K562 (cell line): ENCODE measurements around the gene TMEM72. TPM values are rescaled to one million over a fixed set of nuclear protein-coding genes. Genes with fewer than 3 reads are reported as not detected.

Source experiments
- ARNT ChIP-seq, 2 experiments: fragments of 450-650 bp; IDR thresholded peaks; 2 replicates each; pipeline ENCODE4 v1.6.1; 2016; ENCODE audit warnings: mild to moderate bottlenecking in 1 of 2
- CBFA2T3 ChIP-seq: fragments of 450-650 bp; IDR thresholded peaks from 2 replicates; pipeline ENCODE4 v1.6.1; 2017
- CEBPG ChIP-seq, 3 experiments: fragments of 200-800 bp in 1 of 3; sonication (Bioruptor generic) in 1 of 3; sonication (generic) in 1 of 3; formaldehyde crosslinking in 1 of 3; IDR thresholded peaks in 2 of 3; conservative IDR thresholded peaks in 1 of 3; 2 replicates each; pipeline versions ENCODE4 v1.6.1 to v1.8.0; 2016 to 2022; ENCODE audit warnings: missing compliant biosample characterization in 2 of 3, missing genetic modification characterization in 2 of 3, mild to moderate bottlenecking in 1 of 3, missing genetic modification reagents in 1 of 3
- FOXK1 ChIP-seq: sonication (generic); formaldehyde crosslinking; IDR thresholded peaks from 2 replicates; pipeline ENCODE4 v1.8.0; 2022; ENCODE audit warnings: missing genetic modification reagents, mild to moderate bottlenecking, borderline replicate concordance
- KDM2B ChIP-seq: fragments of 250-450 bp; sonication (Bioruptor Pico); IDR thresholded peaks from 2 replicates; pipeline ENCODE4 v1.8.0; 2021; ENCODE audit warnings: mild to moderate bottlenecking, moderate library complexity
- KDM4B ChIP-seq, 2 experiments: fragments of 450-650 bp in 1 of 2; sonication (generic) in 1 of 2; IDR thresholded peaks; 2 replicates each; pipeline ENCODE4 v1.6.1; 2016 to 2017; ENCODE audit warnings: borderline replicate concordance in 2 of 2, antibody characterized with exemption in 1 of 2, low read depth in 1 of 2, mild to moderate bottlenecking in 1 of 2
- L3MBTL2 ChIP-seq: fragments of 450-650 bp; IDR thresholded peaks from 2 replicates; pipeline ENCODE4 v1.6.1; 2016; ENCODE audit warnings: mild to moderate bottlenecking, moderate library complexity
- LCOR ChIP-seq: sonication (generic); formaldehyde crosslinking; IDR thresholded peaks from 2 replicates; pipeline ENCODE4 v1.8.0; 2022; ENCODE audit warnings: mild to moderate bottlenecking, missing genetic modification reagents
- MTA3 ChIP-seq: fragments of 450-650 bp; formaldehyde crosslinking; IDR thresholded peaks from 2 replicates; pipeline ENCODE4 v1.6.1; 2017; ENCODE audit warnings: mild to moderate bottlenecking, borderline replicate concordance
- TBP ChIP-seq: optimal IDR thresholded peaks from 2 replicates; pipeline ENCODE3; 2011; ENCODE audit warnings: low read depth, low read length, improper control_type of control experiment
- TCF7 ChIP-seq: sonication (generic); IDR thresholded peaks from 2 replicates; pipeline ENCODE4 v1.6.1; 2016; ENCODE audit warnings: antibody characterized with exemption, borderline replicate concordance
- ZNF274 ChIP-seq: IDR thresholded peaks from 2 replicates; pipeline ENCODE4 v1.6.1; 2011; ENCODE audit warnings: low read depth, mild to moderate bottlenecking, low read length, moderate library complexity, borderline replicate concordance
- ZNF316 ChIP-seq: fragments of 450-650 bp; IDR thresholded peaks from 2 replicates; pipeline ENCODE4 v1.6.1; 2016
- polyA plus RNA-seq, 8 experiments: library from polyadenylated mRNA; depleted of rRNA in 4 of 8; stranded (reverse) in 5 of 8; unstranded in 3 of 8; fragments of >200 nt; fragmentation: Nextera tagmentation in 2 of 8; fragmentation: Illumina TruSeq in 1 of 8; extraction: Ambion mirVana in 2 of 8; extraction: Trizol in 1 of 8; gene quantifications; 2 replicates each; pipeline versions ENCODE4 v1.2.1 to v1.2.3, GENCODE V29; 2011 to 2014; ENCODE audit warnings: inconsistent platforms in 1 of 8, missing spikeins in 1 of 8
- total RNA-seq, 7 experiments: library from RNA; depleted of rRNA in 6 of 7; stranded (reverse); fragments of >200 nt in 6 of 7; fragmentation: Illumina TruSeq in 2 of 7; extraction: Trizol in 2 of 7; gene quantifications; 2 replicates each; pipeline versions ENCODE4 v1.2.1 to v1.2.3, GENCODE V29; 2011 to 2021; ENCODE audit warnings: low replicate concordance in 1 of 7
- TF ChIP-seq, protein P1 (sequence below): fragments of 450-650 bp; formaldehyde crosslinking; IDR thresholded peaks from 2 replicates; pipeline ENCODE4 v1.4.0; 2022; ENCODE audit warnings: mild to moderate bottlenecking, moderate library complexity
- TF ChIP-seq, protein P2 (sequence below): sonication (generic); formaldehyde crosslinking; IDR thresholded peaks from 2 replicates; pipeline ENCODE4 v1.8.0; 2022; ENCODE audit warnings: mild to moderate bottlenecking, missing genetic modification reagents
- TF ChIP-seq, protein P3 (sequence below), 2 experiments: IDR thresholded peaks; 2 replicates each; pipeline ENCODE4 v1.6.1; 2011; ENCODE audit warnings: borderline replicate concordance in 1 of 2, control low read depth in 1 of 2, low read depth in 1 of 2, low read length in 1 of 2, mild to moderate bottlenecking in 1 of 2, mixed read lengths in 1 of 2, moderate library complexity in 1 of 2; ENCODE audit not compliant: insufficient read depth in 1 of 2, insufficient read length in 1 of 2, poor library complexity in 1 of 2, severe bottlenecking in 1 of 2; ENCODE audit errors: extremely low read depth in 1 of 2
- TF ChIP-seq, protein P4 (sequence below): fragments of 450-650 bp; formaldehyde crosslinking; IDR thresholded peaks from 2 replicates; pipeline ENCODE4 v1.4.0; 2020; ENCODE audit warnings: mild to moderate bottlenecking, mixed read lengths
- TF ChIP-seq, protein P5 (sequence below): fragments of 250-450 bp; sonication (Bioruptor Pico); IDR thresholded peaks from 2 replicates; pipeline ENCODE4 v1.8.0; 2022; ENCODE audit warnings: inconsistent platforms, mild to moderate bottlenecking, moderate library complexity, borderline replicate concordance

Gene TMEM72
- total and polyA plus RNA-seq, 9 of the 15 experiments (the other 6 are each of a cell fraction or from before 2014, with no cell fraction given) = not detected

DNA sequence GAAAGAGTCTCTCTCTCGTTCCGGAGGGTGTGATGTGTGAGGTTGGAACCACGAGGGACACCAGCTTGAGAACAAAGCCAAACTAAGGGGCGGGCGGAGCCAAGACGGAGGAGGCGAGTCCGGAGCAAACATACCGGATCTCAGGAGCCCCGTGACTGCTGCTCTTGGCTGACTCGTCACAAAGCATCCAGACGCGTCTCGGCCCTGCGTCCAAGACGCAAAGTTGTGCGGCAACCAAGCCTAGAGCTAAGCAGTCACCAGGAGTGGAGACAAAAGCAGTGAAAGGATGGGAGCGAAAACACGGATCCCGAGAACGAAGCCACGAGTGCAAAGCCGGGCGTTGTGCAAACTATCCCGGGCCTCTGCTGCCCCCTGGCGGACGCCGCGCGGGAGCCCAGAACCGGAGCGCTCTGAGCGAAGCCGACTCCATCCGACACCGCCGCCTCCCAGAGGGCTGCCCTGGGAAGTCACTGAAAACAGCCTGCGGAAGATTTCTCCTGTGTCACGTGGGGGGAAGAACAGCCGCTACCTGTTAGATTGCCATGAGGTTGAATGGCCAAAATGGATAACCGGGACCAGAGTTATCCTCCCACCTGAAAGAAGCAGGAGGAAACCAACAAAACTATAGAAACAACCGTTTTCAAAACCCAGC is 46.4 kb upstream of the TMEM72 start (continued):
- TF ChIP-seq, protein P1, sequence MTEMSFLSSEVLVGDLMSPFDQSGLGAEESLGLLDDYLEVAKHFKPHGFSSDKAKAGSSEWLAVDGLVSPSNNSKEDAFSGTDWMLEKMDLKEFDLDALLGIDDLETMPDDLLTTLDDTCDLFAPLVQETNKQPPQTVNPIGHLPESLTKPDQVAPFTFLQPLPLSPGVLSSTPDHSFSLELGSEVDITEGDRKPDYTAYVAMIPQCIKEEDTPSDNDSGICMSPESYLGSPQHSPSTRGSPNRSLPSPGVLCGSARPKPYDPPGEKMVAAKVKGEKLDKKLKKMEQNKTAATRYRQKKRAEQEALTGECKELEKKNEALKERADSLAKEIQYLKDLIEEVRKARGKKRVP = no peak
- TF ChIP-seq, protein P2, sequence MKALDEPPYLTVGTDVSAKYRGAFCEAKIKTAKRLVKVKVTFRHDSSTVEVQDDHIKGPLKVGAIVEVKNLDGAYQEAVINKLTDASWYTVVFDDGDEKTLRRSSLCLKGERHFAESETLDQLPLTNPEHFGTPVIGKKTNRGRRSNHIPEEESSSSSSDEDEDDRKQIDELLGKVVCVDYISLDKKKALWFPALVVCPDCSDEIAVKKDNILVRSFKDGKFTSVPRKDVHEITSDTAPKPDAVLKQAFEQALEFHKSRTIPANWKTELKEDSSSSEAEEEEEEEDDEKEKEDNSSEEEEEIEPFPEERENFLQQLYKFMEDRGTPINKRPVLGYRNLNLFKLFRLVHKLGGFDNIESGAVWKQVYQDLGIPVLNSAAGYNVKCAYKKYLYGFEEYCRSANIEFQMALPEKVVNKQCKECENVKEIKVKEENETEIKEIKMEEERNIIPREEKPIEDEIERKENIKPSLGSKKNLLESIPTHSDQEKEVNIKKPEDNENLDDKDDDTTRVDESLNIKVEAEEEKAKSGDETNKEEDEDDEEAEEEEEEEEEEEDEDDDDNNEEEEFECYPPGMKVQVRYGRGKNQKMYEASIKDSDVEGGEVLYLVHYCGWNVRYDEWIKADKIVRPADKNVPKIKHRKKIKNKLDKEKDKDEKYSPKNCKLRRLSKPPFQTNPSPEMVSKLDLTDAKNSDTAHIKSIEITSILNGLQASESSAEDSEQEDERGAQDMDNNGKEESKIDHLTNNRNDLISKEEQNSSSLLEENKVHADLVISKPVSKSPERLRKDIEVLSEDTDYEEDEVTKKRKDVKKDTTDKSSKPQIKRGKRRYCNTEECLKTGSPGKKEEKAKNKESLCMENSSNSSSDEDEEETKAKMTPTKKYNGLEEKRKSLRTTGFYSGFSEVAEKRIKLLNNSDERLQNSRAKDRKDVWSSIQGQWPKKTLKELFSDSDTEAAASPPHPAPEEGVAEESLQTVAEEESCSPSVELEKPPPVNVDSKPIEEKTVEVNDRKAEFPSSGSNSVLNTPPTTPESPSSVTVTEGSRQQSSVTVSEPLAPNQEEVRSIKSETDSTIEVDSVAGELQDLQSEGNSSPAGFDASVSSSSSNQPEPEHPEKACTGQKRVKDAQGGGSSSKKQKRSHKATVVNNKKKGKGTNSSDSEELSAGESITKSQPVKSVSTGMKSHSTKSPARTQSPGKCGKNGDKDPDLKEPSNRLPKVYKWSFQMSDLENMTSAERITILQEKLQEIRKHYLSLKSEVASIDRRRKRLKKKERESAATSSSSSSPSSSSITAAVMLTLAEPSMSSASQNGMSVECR (CRISPR knock-in tag) = no peak
- TF ChIP-seq, protein P3, sequence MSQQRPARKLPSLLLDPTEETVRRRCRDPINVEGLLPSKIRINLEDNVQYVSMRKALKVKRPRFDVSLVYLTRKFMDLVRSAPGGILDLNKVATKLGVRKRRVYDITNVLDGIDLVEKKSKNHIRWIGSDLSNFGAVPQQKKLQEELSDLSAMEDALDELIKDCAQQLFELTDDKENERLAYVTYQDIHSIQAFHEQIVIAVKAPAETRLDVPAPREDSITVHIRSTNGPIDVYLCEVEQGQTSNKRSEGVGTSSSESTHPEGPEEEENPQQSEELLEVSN (IDR thresholded peaks at IDR 0.05; ENCODE audit: borderline replicate concordance in 1 of 2, extremely low read depth in 1 of 2, insufficient read depth in 1 of 2, insufficient read length in 1 of 2, low read depth in 1 of 2, low read length in 1 of 2, poor library complexity in 1 of 2, severe bottlenecking in 1 of 2) = peak in 1 of 2 experiments; percentile 58
- TF ChIP-seq TBP (no peak), L3MBTL2 (peak; percentile 72), ZNF274 (no peak), ARNT (IDR thresholded peaks at IDR 0.05) (no peak), KDM2B (CRISPR knock-in tag) (no peak), ZNF316 (no peak), CEBPG (CRISPR knock-in tag; IDR thresholded peaks at IDR 0.05) (no peak), CEBPG (tag; conservative IDR thresholded peaks at IDR 0.05 in 1 of 2, IDR thresholded peaks at IDR 0.05 in 1 of 2) (peak in 1 of 2 experiments; percentile 80; a peak in 2 of 4 replicates), LCOR (no peak), TCF7 (no peak), KDM4B (IDR thresholded peaks at IDR 0.05; ENCODE audit: borderline replicate concordance in 2 of 2, low read depth in 1 of 2) (no peak), MTA3 (no peak), FOXK1 (CRISPR knock-in tag) (no peak), CBFA2T3 (no peak)
- TF ChIP-seq, protein P4, sequence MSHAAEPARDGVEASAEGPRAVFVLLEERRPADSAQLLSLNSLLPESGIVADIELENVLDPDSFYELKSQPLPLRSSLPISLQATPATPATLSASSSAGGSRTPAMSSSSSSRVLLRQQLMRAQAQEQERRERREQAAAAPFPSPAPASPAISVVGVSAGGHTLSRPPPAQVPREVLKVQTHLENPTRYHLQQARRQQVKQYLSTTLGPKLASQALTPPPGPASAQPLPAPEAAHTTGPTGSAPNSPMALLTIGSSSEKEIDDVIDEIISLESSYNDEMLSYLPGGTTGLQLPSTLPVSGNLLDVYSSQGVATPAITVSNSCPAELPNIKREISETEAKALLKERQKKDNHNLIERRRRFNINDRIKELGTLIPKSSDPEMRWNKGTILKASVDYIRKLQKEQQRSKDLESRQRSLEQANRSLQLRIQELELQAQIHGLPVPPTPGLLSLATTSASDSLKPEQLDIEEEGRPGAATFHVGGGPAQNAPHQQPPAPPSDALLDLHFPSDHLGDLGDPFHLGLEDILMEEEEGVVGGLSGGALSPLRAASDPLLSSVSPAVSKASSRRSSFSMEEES (CRISPR knock-in tag) = peak; percentile 59
- TF ChIP-seq, protein P5, sequence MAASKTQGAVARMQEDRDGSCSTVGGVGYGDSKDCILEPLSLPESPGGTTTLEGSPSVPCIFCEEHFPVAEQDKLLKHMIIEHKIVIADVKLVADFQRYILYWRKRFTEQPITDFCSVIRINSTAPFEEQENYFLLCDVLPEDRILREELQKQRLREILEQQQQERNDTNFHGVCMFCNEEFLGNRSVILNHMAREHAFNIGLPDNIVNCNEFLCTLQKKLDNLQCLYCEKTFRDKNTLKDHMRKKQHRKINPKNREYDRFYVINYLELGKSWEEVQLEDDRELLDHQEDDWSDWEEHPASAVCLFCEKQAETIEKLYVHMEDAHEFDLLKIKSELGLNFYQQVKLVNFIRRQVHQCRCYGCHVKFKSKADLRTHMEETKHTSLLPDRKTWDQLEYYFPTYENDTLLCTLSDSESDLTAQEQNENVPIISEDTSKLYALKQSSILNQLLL (CRISPR knock-in tag) = no peak
